HG03521 (cell line): ENCODE results near the gene INSR.
"Not testable (repeated sequence)": the region's sequence is repeated elsewhere in the genome, so short reads cannot be mapped to it uniquely, and the experiment has no call there.

Experiments
- ATAC-seq: cut with Tn5 transposase; IDR thresholded peaks from one replicate; pipeline ENCODE4 v1.9.1; 2021; ENCODE audit warnings: mild to moderate bottlenecking, moderate library complexity; ENCODE audit not compliant: unreplicated experiment

INSR gene

GRCh38 chr19:7149956-7150705, 144.1 kb downstream of the INSR start:
- no peak for ATAC-seq

- not testable (repeated sequence) for ATAC-seq
Observed at GRCh38 chr19:7147119-7147675, 147.0 kb downstream of the INSR start.

- ATAC-seq: not testable (repeated sequence)
Observed at GRCh38 chr19:7146086-7146485, 148.1 kb downstream of the INSR start.

DNA sequence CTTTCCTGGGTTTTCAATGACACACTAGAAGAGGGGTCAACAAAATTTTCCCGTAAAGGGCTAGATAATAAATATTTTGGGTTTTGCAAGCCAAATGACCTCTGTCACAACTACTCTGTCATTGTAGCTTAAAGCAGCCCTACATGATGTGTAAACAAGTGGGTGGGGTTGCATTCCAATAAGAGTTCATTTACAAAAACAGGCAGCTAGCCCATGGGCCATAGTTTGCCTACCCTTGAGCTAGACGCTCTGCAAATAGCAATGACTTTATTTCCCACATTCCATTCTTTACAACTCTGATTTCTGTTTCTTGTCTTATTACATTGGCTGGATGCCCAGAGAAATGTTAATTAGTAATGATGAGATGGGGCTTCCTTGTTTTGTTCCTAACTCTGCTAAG, 148.7 kb downstream of the INSR start:
- no peak for ATAC-seq

DNA sequence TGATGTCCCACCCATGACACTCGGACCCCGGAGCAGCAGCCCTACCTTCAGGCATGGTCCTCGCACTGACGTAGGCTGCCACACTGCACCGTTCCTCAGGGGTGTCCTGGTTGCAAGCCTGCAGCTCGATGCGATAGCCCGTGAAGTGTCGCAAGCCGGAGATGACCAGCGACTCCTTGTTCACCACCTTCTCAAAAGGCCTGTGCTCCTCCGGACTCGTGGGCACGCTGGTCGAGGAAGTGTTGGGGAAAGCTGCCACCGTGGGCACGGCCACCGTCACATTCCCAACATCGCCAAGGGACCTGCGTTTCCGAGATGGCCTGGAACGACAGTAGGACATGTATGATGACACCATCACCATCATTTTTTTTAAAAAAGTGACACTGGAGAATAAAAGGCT, 151.4 kb downstream of the INSR start:
- ATAC-seq: no peak

DNA sequence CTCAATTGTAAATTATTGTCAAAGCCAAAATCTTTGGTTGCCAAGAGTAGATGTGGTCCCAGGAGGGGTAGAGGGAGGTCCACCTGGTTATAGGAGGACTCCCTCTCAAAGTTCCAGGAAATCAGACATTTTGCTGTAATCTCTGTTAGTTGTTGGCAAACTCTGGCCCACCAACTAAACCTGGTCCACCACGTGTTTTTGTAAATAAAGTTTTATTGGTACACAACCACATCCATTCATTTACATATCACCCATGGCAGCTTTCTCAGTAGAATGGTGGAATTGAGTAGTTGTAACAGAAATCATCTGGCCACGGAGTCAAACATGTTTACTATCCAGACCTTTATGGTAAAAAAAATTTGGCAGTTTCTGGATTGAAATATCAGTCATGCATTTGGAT, 154.1 kb downstream of the INSR start:
- ATAC-seq: no peak

GRCh38 chr19:7139095-7139494, 155.1 kb downstream of the INSR start:
- ATAC-seq: no peak

- no peak for ATAC-seq
Observed at GRCh38 chr19:7138402-7138801, 155.8 kb downstream of the INSR start.

- no peak for ATAC-seq
Observed at GRCh38 chr19:7137120-7137519, 157.1 kb downstream of the INSR start.

DNA sequence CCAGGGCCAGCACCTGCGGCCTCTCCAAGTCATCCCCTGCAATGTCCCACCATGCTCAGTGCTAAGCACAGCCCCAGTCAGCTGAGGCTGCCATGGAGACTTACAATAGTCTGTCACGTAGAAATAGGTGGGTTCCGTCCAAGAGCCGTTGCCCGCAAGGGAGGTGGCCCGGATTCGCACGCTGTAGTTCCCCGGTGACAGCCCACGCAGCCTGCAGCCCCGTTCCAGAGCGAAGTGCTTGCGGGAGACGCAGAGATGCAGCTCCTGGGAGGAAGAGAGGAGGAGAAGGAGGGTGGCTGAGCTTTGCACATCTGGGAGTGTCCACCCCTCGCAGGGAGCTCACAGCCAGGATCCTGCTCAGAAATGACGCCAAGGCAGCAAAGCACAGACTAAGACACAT, 162.2 kb downstream of the INSR start:
- ATAC-seq: no peak

DNA sequence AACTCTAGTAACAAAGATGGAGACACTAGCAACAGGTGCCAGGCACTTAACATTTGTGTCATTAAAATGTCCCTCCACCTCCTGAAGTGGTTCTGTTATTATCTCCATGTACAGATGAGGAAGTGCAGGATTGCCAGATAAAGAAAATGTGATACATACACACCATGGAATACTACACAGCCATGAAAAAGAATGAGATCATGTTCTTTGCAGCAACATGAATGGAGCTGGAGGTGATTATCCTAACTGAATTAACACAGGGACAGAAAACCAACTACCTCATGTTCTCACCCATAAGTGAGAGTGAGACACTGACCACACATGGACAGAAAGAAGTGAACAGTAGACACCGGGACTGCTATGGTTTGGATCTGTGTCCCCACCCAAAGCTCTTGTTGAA, 164.2 kb downstream of the INSR start:
- ATAC-seq: no peak

DNA sequence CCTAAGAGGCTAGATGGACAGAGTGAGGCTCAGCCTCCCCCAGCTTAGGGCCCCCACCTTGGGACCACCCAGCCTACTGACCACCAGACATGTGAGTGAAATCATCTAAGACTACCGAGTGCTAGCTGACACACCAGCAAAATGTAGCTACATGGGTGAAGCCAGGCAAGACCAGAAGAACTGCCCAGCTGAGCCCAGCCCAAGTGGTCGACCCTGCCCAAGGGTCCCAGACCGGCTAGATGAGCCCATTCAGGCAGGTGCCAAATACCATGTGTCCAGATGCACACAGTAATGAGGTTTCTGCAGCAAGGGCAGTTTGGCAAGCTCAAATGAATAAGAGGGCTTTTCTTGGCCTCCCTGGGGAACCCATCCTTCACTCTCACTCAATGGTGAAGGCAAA, 168.1 kb downstream of the INSR start:
- no peak for ATAC-seq

GRCh38 chr19:7125221-7125620, 169.0 kb downstream of the INSR start:
- ATAC-seq: no peak

GRCh38 chr19:7124782-7125181, 169.4 kb downstream of the INSR start:
- ATAC-seq: no peak

- no peak for ATAC-seq
Observed at GRCh38 chr19:7122701-7123100, 171.5 kb downstream of the INSR start.

DNA sequence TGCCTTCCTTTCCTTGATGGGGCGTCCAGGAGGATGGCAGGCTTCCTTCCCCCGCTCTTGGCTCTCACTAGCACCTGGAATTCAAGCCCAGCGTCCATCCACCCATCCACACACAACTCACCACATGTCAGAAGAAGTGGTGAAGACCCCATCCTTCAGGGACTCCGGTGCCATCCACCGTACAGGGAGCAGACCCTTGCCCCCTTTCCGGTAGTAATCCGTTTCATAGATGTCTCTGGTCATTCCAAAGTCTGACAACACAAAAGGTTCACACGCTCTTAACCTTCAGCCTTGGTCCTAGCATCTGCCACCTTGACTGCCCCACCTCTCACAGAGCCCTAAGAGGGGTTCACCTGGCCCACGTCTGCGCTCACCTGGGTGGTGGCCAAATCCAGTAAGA, 173.7 kb downstream of the INSR start:
- ATAC-seq: no peak

DNA sequence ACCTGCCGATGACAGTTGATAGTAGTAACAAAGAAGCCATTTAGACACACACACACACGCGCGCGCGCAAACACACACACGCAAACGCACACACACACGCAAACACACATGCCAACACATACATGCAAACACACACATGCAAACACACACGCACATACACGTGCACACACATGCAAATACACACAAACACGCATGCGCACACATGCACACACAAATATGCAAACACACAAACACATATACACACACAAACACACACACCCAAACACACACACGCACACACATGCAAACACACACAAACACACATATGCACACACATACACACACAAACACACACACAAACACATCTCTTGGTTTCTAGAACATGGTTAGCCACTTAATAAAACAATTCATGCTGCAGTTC, 174.6 kb downstream of the INSR start:
- no peak for ATAC-seq

DNA sequence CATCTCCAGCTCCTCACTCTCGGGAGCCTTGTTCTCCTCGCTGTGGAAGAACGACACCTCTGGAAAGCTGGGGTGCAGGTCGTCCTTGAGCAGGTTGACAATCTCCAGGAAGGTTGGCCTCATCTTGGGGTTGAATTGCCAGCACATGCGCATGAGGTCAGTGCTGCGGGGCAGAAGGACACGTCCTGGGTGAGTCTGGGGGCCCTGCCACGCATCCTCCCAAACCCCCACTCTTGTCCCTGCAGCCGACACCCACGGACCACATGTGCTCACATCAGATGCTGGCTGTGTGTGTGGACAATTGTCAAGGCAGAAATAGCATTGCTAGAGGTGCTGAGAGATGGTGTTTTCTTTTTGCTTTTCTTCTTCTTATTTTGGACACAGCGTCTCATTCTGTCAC, 177.0 kb downstream of the INSR start:
- ATAC-seq: no peak

- ATAC-seq: no peak
Observed at GRCh38 chr19:7115721-7116120, 178.5 kb downstream of the INSR start.

DNA sequence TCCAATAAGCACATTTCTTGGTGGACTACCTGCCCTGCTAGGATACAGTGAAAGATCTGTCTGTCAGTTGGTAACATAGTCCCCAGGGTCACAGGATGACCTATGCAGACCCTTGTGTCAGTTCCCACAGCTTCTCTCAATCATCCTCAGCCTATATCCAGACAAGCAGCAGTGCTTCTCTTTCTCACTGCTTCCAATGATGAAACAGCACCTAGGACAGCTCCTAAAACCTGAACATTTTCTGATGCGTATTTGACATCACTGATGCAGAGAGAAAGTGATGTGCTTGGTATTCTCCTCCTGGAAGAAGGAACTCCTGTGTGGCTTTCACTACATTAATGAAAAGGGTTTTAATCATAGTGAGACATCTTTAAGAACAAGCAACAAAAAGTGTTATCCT, 181.0 kb downstream of the INSR start:
- no peak for ATAC-seq

DNA sequence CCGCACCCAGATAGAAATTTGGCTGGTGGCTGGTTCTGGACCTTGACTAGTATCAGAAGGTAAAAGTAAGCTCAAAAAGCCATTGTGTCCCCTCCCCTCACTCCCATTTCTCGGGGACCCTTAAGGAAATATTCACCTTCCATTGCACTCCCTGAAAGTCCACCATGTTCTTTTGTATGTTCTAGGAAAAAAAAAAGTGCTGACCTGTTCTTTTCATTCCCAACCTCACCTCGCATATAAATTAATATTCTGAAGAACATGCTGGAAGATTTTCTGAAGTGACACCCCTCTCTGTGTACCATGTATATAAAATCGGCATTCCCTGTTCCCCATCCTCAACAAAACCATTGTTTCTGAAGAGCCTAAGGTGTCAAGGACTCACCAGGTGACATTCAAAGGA, 181.5 kb downstream of the INSR start:
- no peak for ATAC-seq

GRCh38 chr19:7109678-7110289, 184.4 kb downstream of the INSR start:
- no peak for ATAC-seq
